Tibial artery (tissue), 4 donors: ENCODE results near the gene CORO7.

Experiments
- DNase-seq, 2 donors: peaks; one replicate each; pipeline ENCODE4 v3.0.0-alpha.2; 2019
- H3K27ac ChIP-seq, 2 donors: fragments of 200-600 bp; sonication (generic) in 1 of 2; 1 replicate in 1 of 2; 2 replicates in 1 of 2; pipeline ENCODE4 v1.5.1; 2018 to 2019; ENCODE audit warnings: mild to moderate bottlenecking in 1 of 2
- H3K27me3 ChIP-seq, 2 donors: fragments of 200-600 bp; sonication (generic) in 1 of 2; one replicate each; pipeline versions ENCODE4 v1.5.1 to v1.6.0; 2016 to 2019
- H3K36me3 ChIP-seq, 3 donors: fragments of 200-600 bp; sonication (generic) in 2 of 3; one replicate each; pipeline ENCODE4 v1.5.1; 2016 to 2019; ENCODE audit warnings: mild to moderate bottlenecking in 2 of 3
- H3K4me1 ChIP-seq, 4 donors: fragments of 200-600 bp; sonication (generic) in 2 of 4; 1 replicate in 3 of 4; 2 replicates in 1 of 4; pipeline ENCODE4 v1.5.1; 2016 to 2019
- H3K4me3 ChIP-seq, 2 donors: fragments of 200-600 bp; sonication (generic) in 1 of 2; 1 replicate in 1 of 2; 2 replicates in 1 of 2; pipeline ENCODE4 v1.5.1; 2018 to 2019; ENCODE audit warnings: mild to moderate bottlenecking in 2 of 2
- H3K9me3 ChIP-seq, 3 donors: fragments of 200-600 bp; sonication (generic) in 1 of 3; one replicate each; pipeline ENCODE4 v1.5.1; 2016 to 2019
- intact Hi-C: fragments of 100-400 bp; cut with DNase I; formaldehyde crosslinking; loops from one replicate; pipeline ENCODE4 v1.15.0; 2023; ENCODE audit warnings: low total_unique reads
- TF ChIP-seq, protein P1 (sequence below), 2 experiments: fragments of 200-600 bp in 1 of 2; fragments of 450-650 bp in 1 of 2; IDR thresholded peaks; one replicate each; pipeline ENCODE4 v1.5.1; 2017 to 2019; ENCODE audit warnings: antibody characterized with exemption in 2 of 2, mild to moderate bottlenecking in 1 of 2, moderate library complexity in 1 of 2

Gene CORO7

GRCh38 chr16:4319454-4320421 is 96.7 kb downstream of the CORO7 start:
- no peaks in the 10 kb centered on the region for H3K27me3 ChIP-seq
- peak; percentile 63 to 85 for DNase-seq
- peak overlapping the region; percentile 93 to 99 for H3K27ac ChIP-seq
- peak overlapping the region; percentile 28 to 38 for H3K4me3 ChIP-seq
- intact Hi-C loops, result loop anchor here (10.0 kb wide), 1 partner anchor 115 kb away; no protein-coding TSS in a partner anchor
- H3K4me1 ChIP-seq, result peaks cover 0 to 85% (median 81%) of the 10 kb centered on the region in 4 donors
- no peaks in the 10 kb centered on the region for H3K36me3 ChIP-seq
- TF ChIP-seq, protein P1, sequence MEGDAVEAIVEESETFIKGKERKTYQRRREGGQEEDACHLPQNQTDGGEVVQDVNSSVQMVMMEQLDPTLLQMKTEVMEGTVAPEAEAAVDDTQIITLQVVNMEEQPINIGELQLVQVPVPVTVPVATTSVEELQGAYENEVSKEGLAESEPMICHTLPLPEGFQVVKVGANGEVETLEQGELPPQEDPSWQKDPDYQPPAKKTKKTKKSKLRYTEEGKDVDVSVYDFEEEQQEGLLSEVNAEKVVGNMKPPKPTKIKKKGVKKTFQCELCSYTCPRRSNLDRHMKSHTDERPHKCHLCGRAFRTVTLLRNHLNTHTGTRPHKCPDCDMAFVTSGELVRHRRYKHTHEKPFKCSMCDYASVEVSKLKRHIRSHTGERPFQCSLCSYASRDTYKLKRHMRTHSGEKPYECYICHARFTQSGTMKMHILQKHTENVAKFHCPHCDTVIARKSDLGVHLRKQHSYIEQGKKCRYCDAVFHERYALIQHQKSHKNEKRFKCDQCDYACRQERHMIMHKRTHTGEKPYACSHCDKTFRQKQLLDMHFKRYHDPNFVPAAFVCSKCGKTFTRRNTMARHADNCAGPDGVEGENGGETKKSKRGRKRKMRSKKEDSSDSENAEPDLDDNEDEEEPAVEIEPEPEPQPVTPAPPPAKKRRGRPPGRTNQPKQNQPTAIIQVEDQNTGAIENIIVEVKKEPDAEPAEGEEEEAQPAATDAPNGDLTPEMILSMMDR (IDR thresholded peaks at IDR 0.05), result no peak
- H3K9me3 ChIP-seq, result no peaks in the 10 kb centered on the region

DNA sequence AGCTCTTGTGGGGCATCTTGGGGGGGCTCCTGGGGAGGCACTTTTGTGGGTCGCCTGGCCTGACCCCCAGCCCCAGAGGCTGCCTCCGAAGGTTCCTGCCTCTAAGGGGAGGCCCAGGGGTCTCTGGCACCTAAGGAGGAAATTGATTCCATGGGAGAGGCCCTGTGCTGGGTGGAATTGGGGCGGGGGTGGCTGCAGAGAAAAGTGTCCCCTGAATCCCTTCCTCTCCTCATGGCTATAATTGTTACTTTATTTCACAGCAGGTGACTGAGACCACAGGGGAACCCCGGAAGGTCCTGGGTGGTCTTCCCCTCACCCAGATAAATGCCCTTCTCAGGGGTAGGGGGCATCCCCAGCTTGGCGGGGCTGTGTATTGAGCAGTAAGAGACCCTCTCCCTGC is 97.4 kb downstream of the CORO7 start:
- peaks cover 0 to 83% (median 74%) of the 10 kb centered on the region in 4 donors for H3K4me1 ChIP-seq
- TF ChIP-seq, protein P1 (IDR thresholded peaks at IDR 0.05), result no peak
- DNase-seq, result no peak
- peak overlapping the region; percentile 93 to 99 for H3K27ac ChIP-seq
- peak overlapping the region; percentile 7 to 10 for H3K4me3 ChIP-seq
- intact Hi-C loops, result no loop called here
- H3K9me3 ChIP-seq, result no peaks in the 10 kb centered on the region
- no peaks in the 10 kb centered on the region for H3K27me3 ChIP-seq
- no peaks in the 10 kb centered on the region for H3K36me3 ChIP-seq

DNA sequence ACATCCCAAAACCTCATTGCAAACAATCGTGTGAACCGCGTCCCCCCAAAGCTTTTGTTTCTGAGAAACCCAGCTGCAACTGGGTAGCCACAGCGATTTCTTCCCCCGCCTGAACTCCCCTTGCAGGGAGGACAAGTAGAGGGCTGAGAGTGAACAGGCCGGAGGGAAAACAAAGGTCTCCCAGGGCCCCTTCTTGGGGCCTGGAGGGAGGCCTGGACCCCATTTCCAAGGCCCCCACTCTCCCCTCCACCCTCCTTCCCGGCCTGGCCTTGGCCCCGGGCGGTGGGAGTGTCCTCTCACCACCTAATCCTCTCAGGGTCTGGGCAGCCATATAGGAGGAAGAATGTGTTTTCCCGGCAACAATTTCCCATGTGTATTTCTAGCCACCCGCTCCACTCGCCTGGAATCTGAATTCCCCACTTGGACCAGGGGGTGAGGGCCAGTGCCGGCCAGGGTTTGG is 97.9 kb downstream of the CORO7 start:
- H3K27ac ChIP-seq, result peak overlapping the region; percentile 93 to 99
- TF ChIP-seq, protein P1 (IDR thresholded peaks at IDR 0.05), result no peak
- no peaks in the 10 kb centered on the region for H3K27me3 ChIP-seq
- H3K9me3 ChIP-seq, result no peaks in the 10 kb centered on the region
- no peaks in the 10 kb centered on the region for H3K36me3 ChIP-seq
- intact Hi-C loops, result no loop called here
- peak in 1 of 2 donors; percentile 65 for DNase-seq
- H3K4me1 ChIP-seq, result peaks cover 0 to 81% (median 71%) of the 10 kb centered on the region in 4 donors
- H3K4me3 ChIP-seq, result peak overlapping the region; percentile 10 to 87

- TF ChIP-seq, protein P1 (IDR thresholded peaks at IDR 0.05), result no peak
- no peaks in the 10 kb centered on the region for H3K9me3 ChIP-seq
- H3K36me3 ChIP-seq, result no peaks in the 10 kb centered on the region
- H3K4me1 ChIP-seq, result peaks cover 0 to 74% (median 64%) of the 10 kb centered on the region in 4 donors
- H3K4me3 ChIP-seq, result peak overlapping the region; percentile 82 to 87
- peak overlapping the region; percentile 93 to 99 for H3K27ac ChIP-seq
- intact Hi-C loops, result no loop called here
- H3K27me3 ChIP-seq, result no peaks in the 10 kb centered on the region
- DNase-seq, result peak in 1 of 2 donors; percentile 82
Measured at GRCh38 chr16:4317532-4318450, 98.6 kb downstream of the CORO7 start.

DNA sequence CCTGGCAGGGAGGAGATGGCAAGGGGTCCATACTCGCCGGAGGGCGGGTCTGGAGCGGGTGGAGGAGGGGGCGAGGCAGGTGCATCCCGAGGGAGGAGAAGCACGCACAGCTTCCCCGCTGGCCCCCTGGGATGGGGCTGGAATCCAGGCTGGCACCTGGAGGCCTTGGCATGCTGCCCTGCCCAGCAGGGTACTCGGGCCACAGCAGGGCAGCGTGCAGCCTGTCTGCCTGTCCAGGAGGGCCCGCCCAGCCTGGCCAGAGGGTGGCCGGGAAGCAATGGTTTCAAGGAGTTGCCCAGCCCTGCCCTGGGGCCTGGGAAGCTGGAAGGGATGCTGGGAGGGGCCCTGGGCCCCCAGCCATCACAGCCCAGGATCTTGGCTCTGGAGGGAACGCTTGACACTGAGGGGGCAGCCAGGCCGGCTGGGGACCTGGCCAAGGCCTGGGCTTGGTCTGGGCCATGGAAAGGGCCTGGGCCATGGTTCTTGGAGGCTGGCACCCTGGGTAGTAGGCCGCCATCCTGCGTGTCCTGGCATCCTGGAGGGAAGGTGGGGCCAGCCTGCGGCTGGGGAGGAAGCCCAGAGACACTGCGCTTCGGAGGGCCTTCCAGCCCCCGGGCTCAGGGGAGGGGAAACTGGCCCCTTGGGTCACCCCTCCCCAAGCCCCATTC is 99.4 kb downstream of the CORO7 start:
- Histone ChIP-seq H3K27me3 (no peaks in the 10 kb centered on the region), H3K36me3 (no peaks in the 10 kb centered on the region), H3K4me3 (peak overlapping the region; percentile 82 to 87), H3K9me3 (no peaks in the 10 kb centered on the region), H3K27ac (peak overlapping the region; percentile 93 to 99), H3K4me1 (peaks cover 0 to 66% (median 57%) of the 10 kb centered on the region in 4 donors)
- TF ChIP-seq, protein P1 (IDR thresholded peaks at IDR 0.05), result no peak
- intact Hi-C loops, result no loop called here
- peak; percentile 55 to 95 for DNase-seq
